Medulla oblongata (tissue), 1 donor: ENCODE results near the gene NPY1R.

ENCODE experiments used
- DNase-seq: peaks from one replicate; pipeline ENCODE4 v3.0.0-alpha.2; 2015; ENCODE audit errors: extremely low spot score

Gene NPY1R

DNA sequence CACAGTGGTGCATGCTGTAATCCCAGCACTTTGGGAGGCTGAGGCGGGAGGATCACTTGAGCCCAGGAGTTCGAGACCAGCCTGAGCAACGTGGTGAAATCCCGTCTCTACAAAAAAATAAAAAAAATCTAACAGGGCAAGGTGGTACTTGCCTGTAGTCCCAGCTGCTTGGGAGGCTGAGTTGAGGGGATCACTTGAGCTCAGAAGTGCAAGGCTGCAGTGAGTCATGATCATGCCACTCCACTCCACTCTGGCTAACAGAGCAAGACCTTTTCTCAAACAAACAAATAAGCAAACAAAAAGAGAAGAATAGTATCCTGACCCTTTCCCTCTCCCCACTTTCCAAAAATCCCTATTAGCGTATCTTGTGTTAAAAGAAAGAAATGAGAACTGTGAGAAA, 52.7 kb downstream of the NPY1R start:
- DNase-seq: no peak

- DNase-seq: no peak
Measured at GRCh38 chr4:163274861-163275260, 57.5 kb downstream of the NPY1R start.
